ENCODE measurements around the gene FREY1. TPM values are rescaled to one million over a fixed set of nuclear protein-coding genes. Genes with fewer than 3 reads are reported as not detected.

The FREY1 gene
- 1 to 10 TPM; 1.5 to 2.3 TPM for total RNA-seq

- H3K27ac Mint-ChIP-seq = no peak within 1 kb of the TSS
- peaks cover 6% of the 10 kb centered on the region for H3K4me1 Mint-ChIP-seq
- H3K9me3 Mint-ChIP-seq = no peaks in the 10 kb centered on the region
- POLR2A ChIA-PET = interaction anchor here (2.7 to 3.3 kb wide), 2 partner anchors 10 to 11 kb away, joined by 12 to 13 read pairs; partner anchors contain the start of gene PEX16
- no peak within 1 kb of the TSS for H3K4me3 Mint-ChIP-seq
- H3K27me3 Mint-ChIP-seq = no peaks in the 10 kb centered on the region
- peaks cover 9% of the 10 kb centered on the region for H3K36me3 Mint-ChIP-seq (ENCODE audit: low read depth)
- CTCF ChIA-PET = no interaction called here
- DNase-seq = no peak
These were observed at the start of gene FREY1 for GRCh38 chr11:45906965-45907611. Gene FREY1, minus strand, starts transcription at chr11:45907271. Its CDS starts 26 bp downstream, at chr11:45907245.

GRCh38 chr11:45949992-45950407 lies 42.9 kb upstream of the FREY1 start:
- DNase-seq = no peak
- ChIA-PET POLR2A (no interaction called here), CTCF (interaction anchor here (0.8 to 5.8 kb wide), 2 partner anchors 15 to 56 kb away, joined by 3 to 40 read pairs; no protein-coding TSS in a partner anchor)
- Mint-ChIP-seq H3K36me3 (ENCODE audit: low read depth) (peaks cover 34% of the 10 kb centered on the region), H3K27ac (no peak overlapping the region), H3K4me1 (no peaks in the 10 kb centered on the region), H3K27me3 (no peaks in the 10 kb centered on the region), H3K4me3 (no peak overlapping the region), H3K9me3 (no peaks in the 10 kb centered on the region)

GRCh38 chr11:45948356-45948755 lies 41.3 kb upstream of the FREY1 start:
- ChIA-PET POLR2A (no interaction called here), CTCF (interaction anchor here (0.6 to 5.8 kb wide), 2 partner anchors 9 to 17 kb away, joined by 4 to 40 read pairs; no protein-coding TSS in a partner anchor)
- no peak overlapping the region for H3K4me3 Mint-ChIP-seq
- no peaks in the 10 kb centered on the region for H3K9me3 Mint-ChIP-seq
- H3K4me1 Mint-ChIP-seq = no peaks in the 10 kb centered on the region
- no peak for DNase-seq
- H3K27ac Mint-ChIP-seq = no peak overlapping the region
- H3K27me3 Mint-ChIP-seq = no peaks in the 10 kb centered on the region
- H3K36me3 Mint-ChIP-seq (ENCODE audit: low read depth) = peaks cover 39% of the 10 kb centered on the region

GRCh38 chr11:45947885-45948284 lies 40.8 kb upstream of the FREY1 start:
- H3K4me1 Mint-ChIP-seq = no peaks in the 10 kb centered on the region
- no peak overlapping the region for H3K27ac Mint-ChIP-seq
- POLR2A ChIA-PET = no interaction called here
- H3K27me3 Mint-ChIP-seq = no peaks in the 10 kb centered on the region
- DNase-seq = no peak
- CTCF ChIA-PET = interaction anchor here (0.6 to 5.8 kb wide), 2 partner anchors 9 to 17 kb away, joined by 4 to 40 read pairs; no protein-coding TSS in a partner anchor
- peaks cover 39% of the 10 kb centered on the region for H3K36me3 Mint-ChIP-seq (ENCODE audit: low read depth)
- no peaks in the 10 kb centered on the region for H3K9me3 Mint-ChIP-seq
- no peak overlapping the region for H3K4me3 Mint-ChIP-seq

- peaks cover 37% of the 10 kb centered on the region for H3K36me3 Mint-ChIP-seq (ENCODE audit: low read depth)
- no peak overlapping the region for H3K27ac Mint-ChIP-seq
- POLR2A ChIA-PET = no interaction called here
- no peaks in the 10 kb centered on the region for H3K27me3 Mint-ChIP-seq
- CTCF ChIA-PET = interaction anchor here (1.1 kb wide), 1 partner anchor 20 kb away, joined by 3 read pairs; no protein-coding TSS in a partner anchor
- H3K9me3 Mint-ChIP-seq = no peaks in the 10 kb centered on the region
- no peaks in the 10 kb centered on the region for H3K4me1 Mint-ChIP-seq
- no peak overlapping the region for H3K4me3 Mint-ChIP-seq
- DNase-seq = no peak
These were observed 38.4 kb upstream of the FREY1 start for GRCh38 chr11:45945397-45945999.

- Mint-ChIP-seq H3K27me3 (no peaks in the 10 kb centered on the region), H3K4me3 (no peak overlapping the region), H3K36me3 (ENCODE audit: low read depth) (peaks cover 22% of the 10 kb centered on the region), H3K9me3 (no peaks in the 10 kb centered on the region), H3K4me1 (no peaks in the 10 kb centered on the region), H3K27ac (no peak overlapping the region)
- ChIA-PET POLR2A (interaction anchor here (1.0 to 1.1 kb wide), 2 partner anchors 13 to 25 kb away, joined by 3 read pairs; partner anchors contain the start of gene PEX16), CTCF (interaction anchor here (2.9 kb wide), 1 partner anchor 23 kb away, joined by 15 read pairs; no protein-coding TSS in a partner anchor)
- no peak for DNase-seq
These were observed 35.3 kb upstream of the FREY1 start for GRCh38 chr11:45942381-45942780.

GRCh38 chr11:45941285-45941684 lies 34.2 kb upstream of the FREY1 start:
- no peaks in the 10 kb centered on the region for H3K4me1 Mint-ChIP-seq
- H3K36me3 Mint-ChIP-seq (ENCODE audit: low read depth) = peaks cover 21% of the 10 kb centered on the region
- no peak for DNase-seq
- H3K9me3 Mint-ChIP-seq = no peaks in the 10 kb centered on the region
- H3K4me3 Mint-ChIP-seq = no peak overlapping the region
- ChIA-PET CTCF (interaction anchor here (2.9 kb wide), 1 partner anchor 24 kb away, joined by 15 read pairs; no protein-coding TSS in a partner anchor), POLR2A (interaction anchor here (0.9 kb wide), 1 partner anchor 11 kb away, joined by 3 read pairs; no protein-coding TSS in a partner anchor)
- H3K27me3 Mint-ChIP-seq = no peaks in the 10 kb centered on the region
- no peak overlapping the region for H3K27ac Mint-ChIP-seq

GRCh38 chr11:45939836-45940235 lies 32.8 kb upstream of the FREY1 start:
- Mint-ChIP-seq H3K36me3 (ENCODE audit: low read depth) (peaks cover 12% of the 10 kb centered on the region), H3K27ac (no peak overlapping the region), H3K4me1 (no peaks in the 10 kb centered on the region), H3K4me3 (no peak overlapping the region), H3K27me3 (no peaks in the 10 kb centered on the region), H3K9me3 (no peaks in the 10 kb centered on the region)
- ChIA-PET CTCF (no interaction called here), POLR2A (no interaction called here)
- no peak for DNase-seq

GRCh38 chr11:45937916-45938315 lies 30.8 kb upstream of the FREY1 start:
- Mint-ChIP-seq H3K36me3 (ENCODE audit: low read depth) (peaks cover 17% of the 10 kb centered on the region), H3K4me3 (no peak overlapping the region), H3K4me1 (no peaks in the 10 kb centered on the region), H3K27ac (no peak overlapping the region), H3K27me3 (no peaks in the 10 kb centered on the region), H3K9me3 (no peaks in the 10 kb centered on the region)
- CTCF ChIA-PET = no interaction called here
- POLR2A ChIA-PET = no interaction called here
- DNase-seq = no peak

GRCh38 chr11:45936511-45937054 lies 29.5 kb upstream of the FREY1 start:
- Mint-ChIP-seq H3K27ac (no peak overlapping the region), H3K4me3 (no peak overlapping the region), H3K9me3 (no peaks in the 10 kb centered on the region), H3K4me1 (peaks cover 2% of the 10 kb centered on the region), H3K36me3 (ENCODE audit: low read depth) (peaks cover 16% of the 10 kb centered on the region), H3K27me3 (no peaks in the 10 kb centered on the region)
- no peak for DNase-seq
- CTCF ChIA-PET = interaction anchor here (1.7 to 2.0 kb wide), 2 partner anchors 28 to 70 kb away, joined by 4 to 7 read pairs; no protein-coding TSS in a partner anchor
- POLR2A ChIA-PET = interaction anchor here (1.2 to 1.8 kb wide), 2 partner anchors 18 to 19 kb away, joined by 4 to 6 read pairs; partner anchors contain the start of gene PEX16

- POLR2A ChIA-PET = interaction anchor here (0.8 to 1.8 kb wide), 2 partner anchors 18 to 161 kb away, joined by 3 to 6 read pairs; partner anchors contain the start of gene PEX16
- H3K4me3 Mint-ChIP-seq = no peak overlapping the region
These were observed 28.4 kb upstream of the FREY1 start for GRCh38 chr11:45935349-45936064.

GRCh38 chr11:45934580-45935318 lies 27.7 kb upstream of the FREY1 start:
- Mint-ChIP-seq H3K27me3 (no peaks in the 10 kb centered on the region), H3K9me3 (no peaks in the 10 kb centered on the region), H3K36me3 (ENCODE audit: low read depth) (peaks cover 20% of the 10 kb centered on the region), H3K27ac (no peak overlapping the region), H3K4me1 (peaks cover 20% of the 10 kb centered on the region), H3K4me3 (no peak overlapping the region)
- ChIA-PET POLR2A (no interaction called here), CTCF (no interaction called here)
- no peak for DNase-seq

More at GRCh38 chr11:45935349-45936064, 28.4 kb upstream of the FREY1 start:
- H3K27ac Mint-ChIP-seq = no peak overlapping the region
- H3K9me3 Mint-ChIP-seq = no peaks in the 10 kb centered on the region
- CTCF ChIA-PET = interaction anchor here (1.7 to 2.0 kb wide), 2 partner anchors 29 to 71 kb away, joined by 4 to 7 read pairs; no protein-coding TSS in a partner anchor
- peaks cover 12% of the 10 kb centered on the region for H3K4me1 Mint-ChIP-seq
- no peaks in the 10 kb centered on the region for H3K27me3 Mint-ChIP-seq
- no peak for DNase-seq
- H3K36me3 Mint-ChIP-seq (ENCODE audit: low read depth) = peaks cover 20% of the 10 kb centered on the region
